ENCODE results near the gene RDH13. TPM values are rescaled to one million over a fixed set of nuclear protein-coding genes. Genes with fewer than 3 reads are reported as not detected.
"Not testable (repeated sequence)": the region's sequence is repeated elsewhere in the genome, so short reads cannot be mapped to it uniquely, and the experiment has no call there.

RDH13 gene
- total and polyA plus RNA-seq, 8 donors: 13.1 to 124 (median 21.5) TPM

GRCh38 chr19:55034751-55035150 lies 28.2 kb downstream of the RDH13 start:
- no peak for TF ChIP-seq POLR2A (IDR thresholded peaks at IDR 0.05)
- no peak for TF ChIP-seq EP300 (IDR thresholded peaks at IDR 0.05)
- TF ChIP-seq POLR2AphosphoS5 (IDR thresholded peaks at IDR 0.05): no peak
- TF ChIP-seq, protein P1, sequence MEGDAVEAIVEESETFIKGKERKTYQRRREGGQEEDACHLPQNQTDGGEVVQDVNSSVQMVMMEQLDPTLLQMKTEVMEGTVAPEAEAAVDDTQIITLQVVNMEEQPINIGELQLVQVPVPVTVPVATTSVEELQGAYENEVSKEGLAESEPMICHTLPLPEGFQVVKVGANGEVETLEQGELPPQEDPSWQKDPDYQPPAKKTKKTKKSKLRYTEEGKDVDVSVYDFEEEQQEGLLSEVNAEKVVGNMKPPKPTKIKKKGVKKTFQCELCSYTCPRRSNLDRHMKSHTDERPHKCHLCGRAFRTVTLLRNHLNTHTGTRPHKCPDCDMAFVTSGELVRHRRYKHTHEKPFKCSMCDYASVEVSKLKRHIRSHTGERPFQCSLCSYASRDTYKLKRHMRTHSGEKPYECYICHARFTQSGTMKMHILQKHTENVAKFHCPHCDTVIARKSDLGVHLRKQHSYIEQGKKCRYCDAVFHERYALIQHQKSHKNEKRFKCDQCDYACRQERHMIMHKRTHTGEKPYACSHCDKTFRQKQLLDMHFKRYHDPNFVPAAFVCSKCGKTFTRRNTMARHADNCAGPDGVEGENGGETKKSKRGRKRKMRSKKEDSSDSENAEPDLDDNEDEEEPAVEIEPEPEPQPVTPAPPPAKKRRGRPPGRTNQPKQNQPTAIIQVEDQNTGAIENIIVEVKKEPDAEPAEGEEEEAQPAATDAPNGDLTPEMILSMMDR (IDR thresholded peaks at IDR 0.05): no peak
- H3K4me1 ChIP-seq: no peaks in the 10 kb centered on the region
- no peak overlapping the region for H3K4me3 ChIP-seq
- H3K27ac ChIP-seq: no peak overlapping the region
- WGBS, 5 donors: 91 to 96% (median 93%) methylated on average over 13 of the region's 13 CpGs
- H3K27me3 ChIP-seq: no peaks in the 10 kb centered on the region
- intact Hi-C loops (cut with DNase I; ENCODE audit: low total_unique reads): no loop called here
- H3K9me3 ChIP-seq: no peaks in the 10 kb centered on the region
- DNase-seq: no peak
- H3K36me3 ChIP-seq: no peaks in the 10 kb centered on the region

DNA sequence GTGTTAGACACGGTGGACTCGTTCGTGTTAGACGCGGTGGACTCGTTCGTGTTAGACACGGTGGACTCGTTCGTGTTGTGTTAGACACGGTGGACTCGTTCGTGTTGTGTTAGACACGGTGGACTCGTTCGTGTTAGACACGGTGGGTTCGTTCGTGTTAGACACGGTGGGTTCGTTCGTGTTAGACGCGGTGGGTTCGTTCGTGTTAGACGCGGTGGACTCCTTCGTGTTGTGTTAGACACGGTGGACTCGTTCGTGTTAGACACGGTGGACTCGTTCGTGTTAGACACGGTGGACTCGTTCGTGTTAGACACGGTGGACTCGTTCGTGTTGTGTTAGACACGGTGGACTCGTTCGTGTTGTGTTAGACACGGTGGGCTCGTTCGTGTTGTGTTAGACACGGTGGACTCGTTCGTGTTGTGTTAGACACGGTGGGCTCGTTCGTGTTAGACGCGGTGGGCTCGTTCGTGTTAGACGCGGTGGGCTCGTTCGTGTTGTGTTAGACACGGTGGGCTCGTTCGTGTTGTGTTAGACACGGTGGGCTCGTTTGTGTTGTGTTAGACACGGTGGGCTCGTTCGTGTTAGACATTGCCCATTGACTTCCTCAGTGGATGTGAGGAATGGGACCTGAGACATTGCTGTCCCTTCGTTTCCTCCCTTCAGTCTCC lies 29.8 kb downstream of the RDH13 start:
- DNase-seq; intact Hi-C loops (cut with DNase I; ENCODE audit: low total_unique reads); H3K27ac ChIP-seq; H3K36me3 ChIP-seq; H3K9me3 ChIP-seq; H3K27me3 ChIP-seq; H3K4me3 ChIP-seq; H3K4me1 ChIP-seq: not testable (repeated sequence)
- WGBS, 5 donors: 92 to 95% (median 93%) methylated on average over 43 to 70 of the region's 70 CpGs

GRCh38 chr19:55032170-55032800 lies 30.7 kb downstream of the RDH13 start:
- DNase-seq: no peak
- no peak overlapping the region for H3K27ac ChIP-seq
- 76 to 90% (median 88%) methylated on average over 9 to 22 of the region's 22 CpGs for WGBS, 5 donors
- H3K4me1 ChIP-seq: no peaks in the 10 kb centered on the region
- no peak overlapping the region for H3K4me3 ChIP-seq
- H3K27me3 ChIP-seq: no peaks in the 10 kb centered on the region
- no peak for TF ChIP-seq POLR2AphosphoS5 (IDR thresholded peaks at IDR 0.05)
- no peak for TF ChIP-seq POLR2A (IDR thresholded peaks at IDR 0.05)
- no peak for TF ChIP-seq EP300 (IDR thresholded peaks at IDR 0.05)
- TF ChIP-seq, protein P1 (IDR thresholded peaks at IDR 0.05): no peak
- H3K36me3 ChIP-seq: no peaks in the 10 kb centered on the region
- intact Hi-C loops (cut with DNase I; ENCODE audit: low total_unique reads): no loop called here
- H3K9me3 ChIP-seq: no peaks in the 10 kb centered on the region

GRCh38 chr19:55031178-55031577 lies 31.8 kb downstream of the RDH13 start:
- Histone ChIP-seq H3K9me3 (no peaks in the 10 kb centered on the region), H3K36me3 (no peaks in the 10 kb centered on the region), H3K4me3 (no peak overlapping the region), H3K27me3 (no peaks in the 10 kb centered on the region), H3K27ac (no peak overlapping the region), H3K4me1 (no peaks in the 10 kb centered on the region)
- DNase-seq: no peak
- TF ChIP-seq EP300 (IDR thresholded peaks at IDR 0.05): no peak
- TF ChIP-seq, protein P1 (IDR thresholded peaks at IDR 0.05): no peak
- no peak for TF ChIP-seq POLR2A (IDR thresholded peaks at IDR 0.05)
- no peak for TF ChIP-seq POLR2AphosphoS5 (IDR thresholded peaks at IDR 0.05)
- WGBS, 5 donors: 86 to 93% (median 88%) methylated on average over 7 of the region's 7 CpGs
- intact Hi-C loops (cut with DNase I; ENCODE audit: low total_unique reads): no loop called here

DNA sequence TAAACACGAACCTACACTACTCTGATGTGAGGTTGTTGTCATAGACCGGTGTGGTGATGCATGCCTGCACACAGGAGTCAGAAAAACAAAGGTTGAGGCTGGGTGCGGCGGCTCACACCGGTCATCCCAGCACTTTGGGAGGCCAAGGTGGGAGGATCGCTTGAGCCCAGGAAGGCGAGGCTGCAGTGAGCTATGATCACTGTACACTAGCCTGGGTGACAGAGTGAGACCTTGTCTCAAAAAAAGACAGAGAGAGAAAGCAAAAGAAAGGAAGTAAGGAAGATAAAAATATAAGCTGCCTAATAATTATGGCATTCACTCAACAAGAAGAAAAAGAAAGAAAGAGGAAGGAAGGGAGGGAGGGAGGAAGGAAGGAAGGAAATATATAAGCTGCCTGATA lies 34.2 kb downstream of the RDH13 start:
- intact Hi-C loops (cut with DNase I; ENCODE audit: low total_unique reads): no loop called here
- H3K27me3 ChIP-seq: no peaks in the 10 kb centered on the region
- no peak for TF ChIP-seq POLR2AphosphoS5 (IDR thresholded peaks at IDR 0.05)
- DNase-seq: no peak
- H3K4me3 ChIP-seq: no peak overlapping the region
- 80 to 89% (median 87%) methylated on average over 7 of the region's 7 CpGs for WGBS, 5 donors
- no peaks in the 10 kb centered on the region for H3K36me3 ChIP-seq
- no peak overlapping the region for H3K27ac ChIP-seq
- H3K9me3 ChIP-seq: no peaks in the 10 kb centered on the region
- no peaks in the 10 kb centered on the region for H3K4me1 ChIP-seq
